ENCODE measurements around the gene ZNF580.

Gene ZNF580

GRCh38 chr19:55688422-55689218, 47.8 kb downstream of the ZNF580 start:
- no peak for TF ChIP-seq CTCF (conservative IDR thresholded peaks at IDR 0.05; ENCODE audit: low read depth, low read length)
- DNase-seq (ENCODE audit: low read depth), result no peak
- no peak overlapping the region for H3K4me3 ChIP-seq (ENCODE audit: low read depth, low read length)

GRCh38 chr19:55689411-55690108, 48.8 kb downstream of the ZNF580 start:
- no peak for TF ChIP-seq CTCF (conservative IDR thresholded peaks at IDR 0.05; ENCODE audit: low read depth, low read length)
- no peak overlapping the region for H3K4me3 ChIP-seq (ENCODE audit: low read depth, low read length)
- no peak for DNase-seq (ENCODE audit: low read depth)

GRCh38 chr19:55690109-55690768, 49.4 kb downstream of the ZNF580 start:
- H3K4me3 ChIP-seq (ENCODE audit: low read depth, low read length), result no peak overlapping the region
- no peak for TF ChIP-seq CTCF (conservative IDR thresholded peaks at IDR 0.05; ENCODE audit: low read depth, low read length)
- no peak for DNase-seq (ENCODE audit: low read depth)

GRCh38 chr19:55690769-55691545, 50.2 kb downstream of the ZNF580 start:
- H3K4me3 ChIP-seq (ENCODE audit: low read depth, low read length), result no peak overlapping the region
- DNase-seq (ENCODE audit: low read depth), result no peak
- no peak for TF ChIP-seq CTCF (conservative IDR thresholded peaks at IDR 0.05; ENCODE audit: low read depth, low read length)

- no peak overlapping the region for H3K4me3 ChIP-seq (ENCODE audit: low read depth, low read length)
- no peak for TF ChIP-seq CTCF (conservative IDR thresholded peaks at IDR 0.05; ENCODE audit: low read depth, low read length)
- no peak for DNase-seq (ENCODE audit: low read depth)
Observed at GRCh38 chr19:55691561-55692481, 51.0 kb downstream of the ZNF580 start.

- TF ChIP-seq CTCF (conservative IDR thresholded peaks at IDR 0.05; ENCODE audit: low read depth, low read length), result no peak
- H3K4me3 ChIP-seq (ENCODE audit: low read depth, low read length), result no peak overlapping the region
- no peak for DNase-seq (ENCODE audit: low read depth)
Observed at GRCh38 chr19:55692681-55693081, 51.9 kb downstream of the ZNF580 start.

All from choroid plexus epithelial cell (primary cell).